CD8-positive, alpha-beta memory T cell (primary cell): Measurements from ENCODE around the gene CYB5R3. TPM values are rescaled to one million over a fixed set of nuclear protein-coding genes. Genes with fewer than 3 reads are reported as not detected.
A peak's percentile ranks its signal among the peaks of the same experiment; 100 is the strongest.
"Not testable (repeated sequence)": the region's sequence is repeated elsewhere in the genome, so short reads cannot be mapped to it uniquely, and the experiment has no call there.

Experiments
- CTCF ChIA-PET: fragments of 350-600 bp; sonication (Branson Sonifier 250); formaldehyde crosslinking; loops from one replicate; lab custom pipeline; 2021; ENCODE audit warnings: antibody characterized with exemption; lab: Charles Lee
- POLR2A ChIA-PET: fragments of 350-600 bp; sonication (Branson Sonifier 250); formaldehyde crosslinking; loops from one replicate; lab custom pipeline; 2021; ENCODE audit warnings: antibody characterized with exemption; lab: Charles Lee
- DNase-seq, 5 donors: peaks; one replicate each; pipeline versions ENCODE4 v3.0.0 to v3.0.0-alpha.2; 2020 to 2022; ENCODE audit warnings: mixed read lengths in 1 of 5
- H3K27ac ChIP-seq: one replicate; pipeline ENCODE4 v1.7.0; 2013; ENCODE audit warnings: low read depth, mild to moderate bottlenecking, low read length, moderate library complexity
- H3K27me3 ChIP-seq: 2 replicates; pipeline ENCODE4 v1.7.0; 2013; ENCODE audit warnings: low read length, mild to moderate bottlenecking; ENCODE audit not compliant: insufficient read depth, poor library complexity, severe bottlenecking
- H3K36me3 ChIP-seq: 2 replicates; pipeline ENCODE4 v1.7.0; 2013; ENCODE audit warnings: mild to moderate bottlenecking, low read length, moderate library complexity; ENCODE audit not compliant: insufficient read depth
- H3K4me1 ChIP-seq: 2 replicates; pipeline ENCODE4 v1.7.0; 2013; ENCODE audit warnings: mild to moderate bottlenecking, low read length, moderate library complexity; ENCODE audit not compliant: insufficient read depth
- H3K4me3 ChIP-seq: 2 replicates; pipeline ENCODE4 v1.7.0; 2013; ENCODE audit warnings: mild to moderate bottlenecking, low read length
- H3K9me3 ChIP-seq: 2 replicates; pipeline ENCODE4 v1.7.0; 2013; ENCODE audit warnings: mild to moderate bottlenecking, low read length
- H3K27ac Mint-ChIP-seq, 8 donors: one replicate each; pipeline ENCODE4 v1.8.0; 2020 to 2021; ENCODE audit warnings: mixed read lengths in 8 of 8, mild to moderate bottlenecking in 6 of 8, inconsistent platforms in 3 of 8, moderate library complexity in 3 of 8
- H3K27me3 Mint-ChIP-seq, 2 donors: one replicate each; pipeline ENCODE4 v1.8.0; 2020 to 2021; ENCODE audit warnings: mixed read lengths in 2 of 2, mild to moderate bottlenecking in 1 of 2, moderate library complexity in 1 of 2
- H3K36me3 Mint-ChIP-seq, 3 donors: one replicate each; pipeline ENCODE4 v1.8.0; 2020 to 2021; ENCODE audit warnings: mixed read lengths in 3 of 3, inconsistent platforms in 1 of 3, mild to moderate bottlenecking in 1 of 3
- H3K4me1 Mint-ChIP-seq, 3 donors: one replicate each; pipeline ENCODE4 v1.8.0; 2020 to 2021; ENCODE audit warnings: mixed read lengths in 3 of 3, inconsistent platforms in 1 of 3, mild to moderate bottlenecking in 1 of 3
- H3K4me3 Mint-ChIP-seq, 7 donors: one replicate each; pipeline ENCODE4 v1.8.0; 2020 to 2021; ENCODE audit warnings: mixed read lengths in 7 of 7, mild to moderate bottlenecking in 6 of 7, moderate library complexity in 4 of 7, inconsistent platforms in 2 of 7
- H3K9me3 Mint-ChIP-seq, 5 donors: one replicate each; pipeline ENCODE4 v1.8.0; 2020 to 2022; ENCODE audit warnings: mixed read lengths in 5 of 5, mild to moderate bottlenecking in 3 of 5, moderate library complexity in 2 of 5, inconsistent platforms in 1 of 5
- polyA plus RNA-seq: library from polyadenylated mRNA; unstranded; fragments of 300-500 nt; fragmentation: Illumina TruSeq; gene quantifications from one replicate; pipeline ENCODE4 v1.2.3, GENCODE V29; 2021
- total RNA-seq, 2 experiments: library from RNA; stranded (reverse); gene quantifications; one replicate each; pipeline ENCODE4 v1.2.3, GENCODE V29; 2021

The CYB5R3 gene
- total and polyA plus RNA-seq, 3 experiments from 2014 or later, result 70.9 to 105 (median 75.1) TPM

DNA sequence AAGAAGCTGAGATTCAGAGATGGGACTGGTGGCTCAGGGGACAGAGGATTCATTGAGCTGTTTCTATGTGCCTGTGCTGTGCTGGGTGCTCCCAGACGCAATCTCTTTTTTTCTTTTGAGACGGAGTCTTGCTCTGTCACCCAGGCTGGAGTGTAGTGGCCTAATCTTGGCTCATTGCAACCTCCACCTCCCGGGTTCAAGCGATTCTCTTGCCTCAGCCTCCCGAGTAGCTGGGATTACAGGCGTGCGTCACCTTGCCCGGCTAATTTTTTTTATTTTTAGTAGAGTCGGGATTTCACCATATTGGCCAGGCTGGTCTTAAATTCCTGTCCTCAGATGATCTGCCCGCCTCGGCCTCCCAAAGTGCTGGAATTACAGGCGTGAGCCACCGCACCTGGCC is 23.9 kb upstream of the CYB5R3 start:
- H3K4me1 Mint-ChIP-seq, result peaks cover 8 to 11% (median 9%) of the 10 kb centered on the region in 3 donors
- H3K4me1 ChIP-seq, CTCF ChIA-PET, H3K27me3 ChIP-seq, H3K4me3 ChIP-seq, DNase-seq, H3K9me3 ChIP-seq, H3K9me3 Mint-ChIP-seq, H3K27ac Mint-ChIP-seq, POLR2A ChIA-PET, H3K36me3 ChIP-seq, H3K27ac ChIP-seq, H3K27me3 Mint-ChIP-seq, H3K36me3 Mint-ChIP-seq, H3K4me3 Mint-ChIP-seq: not testable (repeated sequence)

DNA sequence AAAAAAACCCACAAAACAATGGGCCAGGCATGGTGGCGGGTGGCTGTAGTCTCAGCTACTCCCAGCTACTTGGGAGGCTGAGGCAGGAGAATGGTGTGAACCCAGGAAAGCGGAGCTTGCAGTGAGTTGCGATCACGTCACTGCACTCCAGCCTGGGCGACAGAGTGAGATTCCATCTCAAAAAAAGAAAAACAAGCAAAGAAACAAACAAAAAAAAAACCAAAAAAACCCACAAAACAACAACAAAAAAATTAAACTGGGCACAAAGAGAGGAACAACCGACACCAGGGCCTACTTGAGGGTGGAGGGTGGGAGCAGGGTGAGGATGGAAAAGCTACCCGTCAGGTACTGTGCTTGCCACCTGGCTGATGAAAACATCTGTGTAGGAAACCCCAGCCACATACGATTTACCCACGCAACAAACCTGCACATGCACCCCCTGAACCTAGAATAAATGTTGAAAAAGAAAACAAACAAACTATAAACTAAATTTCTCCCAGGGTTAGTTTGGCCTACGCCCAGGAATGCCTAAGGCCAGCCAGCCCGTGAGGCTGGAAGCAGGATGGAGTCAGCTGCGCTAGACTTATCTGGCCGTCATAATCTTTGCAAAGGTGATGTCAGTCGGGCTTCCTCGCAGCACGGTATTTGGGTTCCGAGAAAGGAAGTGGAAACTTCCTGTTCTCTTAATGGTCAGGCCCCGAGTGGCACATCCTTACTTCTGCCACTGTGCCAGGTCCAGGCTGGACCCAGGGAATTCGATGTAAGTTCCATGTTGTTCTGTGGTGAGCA is 21.9 kb upstream of the CYB5R3 start:
- Histone ChIP-seq H3K4me1 (peaks cover 4% of the 10 kb centered on the region), H3K9me3 (no peaks in the 10 kb centered on the region), H3K4me3 (no peak overlapping the region), H3K36me3 (no peaks in the 10 kb centered on the region), H3K27ac (no peak overlapping the region), H3K27me3 (no peaks in the 10 kb centered on the region)
- Mint-ChIP-seq H3K9me3 (no peaks in the 10 kb centered on the region), H3K4me3 (peak overlapping the region in 1 of 7 donors; percentile 32), H3K27me3 (peaks cover 3% of the 10 kb centered on the region in 2 donors), H3K27ac (peak overlapping the region in 4 of 8 donors; percentile 25 to 59 (median 45)), H3K4me1 (peaks cover 8 to 11% (median 9%) of the 10 kb centered on the region in 3 donors), H3K36me3 (no peaks in the 10 kb centered on the region)
- no peak for DNase-seq
- CTCF ChIA-PET, result no interaction called here
- POLR2A ChIA-PET, result no interaction called here

DNA sequence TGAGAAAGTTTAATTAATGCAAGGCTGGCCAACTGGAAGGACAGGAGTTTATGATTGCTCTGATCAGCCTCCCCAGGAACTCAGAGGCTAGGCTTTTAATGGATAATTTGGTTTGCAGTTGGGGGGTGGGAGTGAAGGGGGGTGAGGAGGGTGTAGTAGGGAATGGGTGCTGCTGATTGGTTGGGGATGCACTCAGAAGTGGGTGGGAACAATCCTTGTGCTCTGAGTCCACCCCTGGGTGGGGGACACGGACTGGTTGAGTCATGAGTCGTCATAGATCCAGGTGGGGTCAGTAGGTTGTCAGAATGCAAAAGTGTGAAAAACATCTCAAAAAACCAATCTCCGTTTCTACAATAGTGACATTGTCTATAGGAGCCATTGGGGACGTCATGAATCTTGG is 20.9 kb upstream of the CYB5R3 start:
- peaks cover 4% of the 10 kb centered on the region for H3K4me1 ChIP-seq
- H3K36me3 Mint-ChIP-seq, result no peaks in the 10 kb centered on the region
- no peak overlapping the region for H3K27ac Mint-ChIP-seq
- no peak overlapping the region for H3K27ac ChIP-seq
- no peaks in the 10 kb centered on the region for H3K36me3 ChIP-seq
- peaks cover 3% of the 10 kb centered on the region in 2 donors for H3K27me3 Mint-ChIP-seq
- no peak for DNase-seq
- H3K27me3 ChIP-seq, result no peaks in the 10 kb centered on the region
- peaks cover 8 to 11% (median 9%) of the 10 kb centered on the region in 3 donors for H3K4me1 Mint-ChIP-seq
- CTCF ChIA-PET, result no interaction called here
- no peak overlapping the region for H3K4me3 ChIP-seq
- no peaks in the 10 kb centered on the region for H3K9me3 ChIP-seq
- POLR2A ChIA-PET, result no interaction called here
- H3K4me3 Mint-ChIP-seq, result no peak overlapping the region
- no peaks in the 10 kb centered on the region for H3K9me3 Mint-ChIP-seq

DNA sequence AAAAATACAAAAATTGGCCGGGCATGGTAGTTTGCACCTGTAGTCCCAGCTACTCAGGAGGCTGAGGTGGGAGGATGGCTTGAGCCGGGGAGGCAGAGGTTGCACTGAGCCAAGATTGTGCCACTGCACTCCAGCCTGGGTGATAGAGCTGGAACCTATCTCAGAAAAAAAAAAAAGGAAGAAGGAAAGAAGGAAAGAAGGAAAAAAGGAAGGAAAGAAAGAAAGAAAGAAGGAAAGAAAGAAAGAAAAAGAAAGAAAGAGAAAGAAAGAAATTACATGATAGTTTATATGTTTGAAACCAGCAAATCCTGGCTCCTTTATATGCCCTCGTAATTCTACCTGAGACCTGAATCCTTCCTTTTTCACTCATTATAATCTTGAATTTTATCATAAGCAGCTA is 17.2 kb upstream of the CYB5R3 start:
- Mint-ChIP-seq H3K27ac (peak overlapping the region in 1 of 8 donors; percentile 87), H3K4me1 (peaks cover 6 to 13% (median 7%) of the 10 kb centered on the region in 3 donors)
- H3K4me1 ChIP-seq, DNase-seq, H3K27me3 Mint-ChIP-seq, H3K36me3 Mint-ChIP-seq, H3K9me3 ChIP-seq, H3K4me3 Mint-ChIP-seq, H3K27ac ChIP-seq, H3K36me3 ChIP-seq, H3K27me3 ChIP-seq, H3K9me3 Mint-ChIP-seq, H3K4me3 ChIP-seq: not testable (repeated sequence)
- POLR2A ChIA-PET, result interaction anchor here (0.7 kb wide), 1 partner anchor 218 kb away, joined by 3 read pairs; no protein-coding TSS in a partner anchor
- CTCF ChIA-PET, result interaction anchor here (0.7 kb wide), 1 partner anchor 21 kb away, joined by 3 read pairs; no protein-coding TSS in a partner anchor

DNA sequence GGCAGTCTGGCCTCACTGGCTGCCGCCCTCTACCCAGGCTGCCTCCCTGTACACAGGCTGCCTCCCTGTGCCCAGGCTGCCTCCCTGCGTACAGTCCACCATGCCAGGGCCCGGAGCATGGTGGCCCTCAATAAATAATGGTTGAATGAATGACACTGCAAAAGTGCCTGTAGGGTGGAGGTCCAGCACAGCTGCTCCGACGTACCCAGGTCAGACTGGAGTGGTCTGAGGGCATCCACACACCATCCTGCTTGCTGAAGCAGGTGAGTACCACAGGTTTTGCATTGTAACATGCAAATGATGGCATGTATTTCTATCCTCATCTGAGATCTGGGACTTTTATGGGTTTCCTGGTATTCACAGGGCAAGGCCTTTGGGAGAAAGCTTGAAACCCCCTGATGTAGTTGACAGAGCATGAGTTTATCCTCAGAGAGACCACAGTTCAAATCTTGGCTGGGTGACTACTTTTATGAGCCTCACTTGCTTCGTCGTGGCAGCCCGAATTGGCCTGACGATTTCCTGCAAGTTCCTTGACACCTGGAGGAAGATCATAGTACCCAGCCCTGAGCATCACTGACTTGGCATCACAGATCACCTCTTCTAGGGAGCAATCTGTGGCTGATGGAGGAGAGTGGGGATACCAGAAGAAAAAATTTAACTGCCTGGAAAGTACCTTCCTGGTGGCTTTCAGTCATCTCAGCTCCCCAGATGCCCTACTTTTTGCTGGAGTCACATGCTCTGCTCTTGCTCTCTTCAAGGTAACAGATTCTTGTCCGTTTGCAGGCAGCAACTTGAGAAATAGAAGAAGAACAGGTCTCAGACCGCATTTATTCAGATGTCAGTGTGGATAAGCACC is 16.0 kb upstream of the CYB5R3 start:
- H3K4me3 ChIP-seq, result no peak overlapping the region
- no peaks in the 10 kb centered on the region for H3K9me3 ChIP-seq
- Mint-ChIP-seq H3K27me3 (peaks cover 2 to 3% of the 10 kb centered on the region in 2 donors), H3K4me3 (peak overlapping the region in 2 of 7 donors; percentile 6 to 75), H3K27ac (peak overlapping the region in 4 of 8 donors; percentile 29 to 84 (median 74)), H3K9me3 (no peaks in the 10 kb centered on the region), H3K4me1 (peaks cover 0 to 4% (median under 1%) of the 10 kb centered on the region in 3 donors), H3K36me3 (no peaks in the 10 kb centered on the region)
- no peak overlapping the region for H3K27ac ChIP-seq
- ChIA-PET POLR2A (no interaction called here), CTCF (no interaction called here)
- H3K36me3 ChIP-seq, result no peaks in the 10 kb centered on the region
- H3K4me1 ChIP-seq, result no peaks in the 10 kb centered on the region
- DNase-seq, result no peak
- H3K27me3 ChIP-seq, result no peaks in the 10 kb centered on the region

DNA sequence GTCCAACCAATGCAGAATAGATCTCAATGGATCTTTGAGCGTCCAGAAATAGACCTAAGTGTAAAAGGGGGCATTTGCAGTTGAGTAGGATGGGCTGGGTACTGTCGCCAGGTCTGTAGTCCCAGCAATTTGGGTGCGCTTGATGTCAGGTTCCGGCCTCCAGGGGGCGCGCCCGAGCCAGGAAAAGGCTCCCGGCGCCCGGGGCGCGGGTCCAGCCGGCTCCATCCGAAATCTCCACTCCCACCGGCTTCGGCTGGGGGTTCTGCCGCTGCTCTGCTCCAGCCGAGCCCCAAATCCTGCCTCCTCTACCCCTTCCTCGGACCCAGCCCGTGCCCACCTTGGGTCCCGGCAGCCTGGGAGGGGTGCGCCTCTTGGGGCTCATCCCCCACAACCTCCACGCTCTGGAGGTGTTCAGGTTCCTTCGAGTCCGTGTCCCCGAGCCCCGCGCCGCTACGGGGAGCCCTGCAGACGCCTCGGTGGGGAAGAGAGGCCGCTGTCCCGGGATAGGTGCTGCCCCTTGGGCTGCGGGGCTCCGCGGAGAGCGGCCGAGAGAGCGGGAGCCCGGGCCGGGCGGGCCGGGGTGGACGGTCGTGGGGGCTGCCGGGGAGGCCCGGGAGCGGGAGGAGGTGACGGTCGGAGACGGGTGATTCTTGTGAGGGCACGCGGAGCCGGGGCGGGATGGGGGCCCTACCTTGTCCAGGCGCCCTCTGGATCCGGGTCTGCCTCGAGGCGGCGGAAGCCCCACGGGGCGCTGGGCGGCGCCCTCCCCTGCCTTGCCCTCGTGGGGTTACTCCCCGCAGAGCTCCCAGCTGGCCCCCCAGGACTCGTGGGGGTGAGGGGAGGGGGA is 13.0 kb upstream of the CYB5R3 start:
- peak overlapping the region; percentile 51 for H3K4me3 ChIP-seq
- peaks cover 0 to 4% (median 0%) of the 10 kb centered on the region in 3 donors for H3K4me1 Mint-ChIP-seq
- ChIA-PET POLR2A (no interaction called here), CTCF (interaction anchor here (1.5 to 1.9 kb wide), 2 partner anchors 22 to 41 kb away, joined by 4 to 5 read pairs; partner anchors contain the start of gene ATP5MGL)
- H3K9me3 ChIP-seq, result no peaks in the 10 kb centered on the region
- H3K27me3 ChIP-seq, result no peaks in the 10 kb centered on the region
- H3K27me3 Mint-ChIP-seq, result peaks cover 0 to 6% of the 10 kb centered on the region in 2 donors
- H3K9me3 Mint-ChIP-seq, result no peaks in the 10 kb centered on the region
- peak; percentile 69 to 83 (median 79) for DNase-seq
- H3K27ac ChIP-seq, result no peak overlapping the region
- peak overlapping the region; percentile 42 to 89 (median 71) for H3K4me3 Mint-ChIP-seq
- no peaks in the 10 kb centered on the region for H3K36me3 ChIP-seq
- peak overlapping the region in 1 of 8 donors; percentile 43 for H3K27ac Mint-ChIP-seq
- no peaks in the 10 kb centered on the region for H3K4me1 ChIP-seq
- H3K36me3 Mint-ChIP-seq, result no peaks in the 10 kb centered on the region

DNA sequence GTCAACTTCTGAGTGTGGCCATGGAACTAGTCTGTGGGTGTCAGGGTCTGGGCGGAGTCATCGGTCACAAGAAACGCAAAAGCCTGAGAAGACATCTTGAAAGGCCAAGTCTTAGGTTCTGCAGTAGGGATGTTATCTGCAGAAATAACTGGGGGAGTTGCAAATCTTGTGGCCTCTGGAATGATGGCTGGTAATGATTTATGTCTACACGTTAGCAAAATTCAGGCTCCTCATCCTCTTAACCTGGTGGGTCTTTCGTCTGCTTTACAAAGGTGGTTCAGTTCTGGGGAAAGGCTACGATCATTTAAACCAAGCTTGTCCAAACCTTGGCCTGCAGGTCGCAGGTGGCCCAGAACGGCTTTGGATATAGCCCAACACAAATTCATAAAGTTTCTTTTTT is 7.4 kb upstream of the CYB5R3 start:
- no peaks in the 10 kb centered on the region for H3K4me1 Mint-ChIP-seq
- Histone ChIP-seq H3K27me3 (no peaks in the 10 kb centered on the region), H3K27ac (no peak overlapping the region), H3K9me3 (no peaks in the 10 kb centered on the region), H3K4me3 (no peak overlapping the region), H3K4me1 (no peaks in the 10 kb centered on the region), H3K36me3 (no peaks in the 10 kb centered on the region)
- H3K36me3 Mint-ChIP-seq, result no peaks in the 10 kb centered on the region
- peak overlapping the region in 1 of 7 donors; percentile 16 for H3K4me3 Mint-ChIP-seq
- CTCF ChIA-PET, result interaction anchor here (0.6 kb wide), 1 partner anchor 57 kb away, joined by 3 read pairs; no protein-coding TSS in a partner anchor
- no peaks in the 10 kb centered on the region for H3K9me3 Mint-ChIP-seq
- no peak overlapping the region for H3K27ac Mint-ChIP-seq
- POLR2A ChIA-PET, result interaction anchor here (0.6 kb wide), 1 partner anchor 1461 kb away, joined by 5 read pairs; no protein-coding TSS in a partner anchor
- no peak for DNase-seq
- H3K27me3 Mint-ChIP-seq, result peaks cover 4 to 10% of the 10 kb centered on the region in 2 donors
